Activated naive CD8-positive, alpha-beta T cell treated with anti-CD3 and anti-CD28 coated beads, Interleukin-2, amount 50 U/mL, for 24 hours (primary cell): ENCODE results near the gene VEGFC.

Experiments used
- ATAC-seq: fragments of 150-1000 bp; cut with Tn5 transposase; one replicate; pipeline ENCODE4 v1.10.0; 2021
- DNase-seq: peaks from one replicate; pipeline ENCODE4 v3.0.0; 2021
- H3K27ac Mint-ChIP-seq: one replicate; pipeline ENCODE4 v1.8.0; 2021; ENCODE audit warnings: mild to moderate bottlenecking, mixed read lengths
- H3K27me3 Mint-ChIP-seq: one replicate; pipeline ENCODE4 v1.8.0; 2021; ENCODE audit warnings: mixed read lengths
- H3K36me3 Mint-ChIP-seq: one replicate; pipeline ENCODE4 v1.8.0; 2021; ENCODE audit warnings: low read depth, mixed read lengths
- H3K4me1 Mint-ChIP-seq: one replicate; pipeline ENCODE4 v1.8.0; 2021; ENCODE audit warnings: mixed read lengths
- H3K4me3 Mint-ChIP-seq: one replicate; pipeline ENCODE4 v1.8.0; 2021; ENCODE audit warnings: mild to moderate bottlenecking, moderate library complexity, mixed read lengths
- H3K9me3 Mint-ChIP-seq: one replicate; pipeline ENCODE4 v1.8.0; 2021; ENCODE audit warnings: mixed read lengths

Gene VEGFC

DNA sequence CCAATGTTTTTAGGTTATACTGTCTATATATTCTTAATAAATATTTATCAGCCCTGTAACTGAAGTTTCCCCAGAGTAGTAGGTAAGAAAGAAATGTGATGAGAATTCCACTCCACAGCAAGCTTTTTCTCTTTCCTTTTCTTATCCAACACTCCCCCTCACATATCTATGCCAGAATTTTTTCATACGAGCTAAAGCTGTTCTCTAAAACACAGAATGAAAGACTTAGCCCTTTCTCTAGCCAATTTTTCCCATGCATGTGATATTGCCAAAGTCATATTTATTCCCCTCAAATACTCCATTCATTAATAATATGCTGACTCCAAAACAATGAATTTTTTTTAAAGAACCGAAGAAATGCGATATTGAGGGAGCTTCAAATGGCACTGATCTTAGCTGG lies 32.3 kb downstream of the VEGFC start:
- H3K27ac Mint-ChIP-seq = no peak overlapping the region
- peaks cover 2% of the 10 kb centered on the region for H3K27me3 Mint-ChIP-seq
- DNase-seq (no peak), ATAC-seq (no peak)
- H3K9me3 Mint-ChIP-seq = peaks cover 6% of the 10 kb centered on the region
- no peak overlapping the region for H3K4me3 Mint-ChIP-seq
- H3K4me1 Mint-ChIP-seq = no peaks in the 10 kb centered on the region
- H3K36me3 Mint-ChIP-seq = no peaks in the 10 kb centered on the region

GRCh38 chr4:176758731-176759130 lies 34.0 kb downstream of the VEGFC start:
- H3K4me3 Mint-ChIP-seq = no peak overlapping the region
- DNase-seq = no peak
- peaks cover 4% of the 10 kb centered on the region for H3K9me3 Mint-ChIP-seq
- peaks cover 2% of the 10 kb centered on the region for H3K27me3 Mint-ChIP-seq
- H3K4me1 Mint-ChIP-seq = no peaks in the 10 kb centered on the region
- H3K27ac Mint-ChIP-seq = no peak overlapping the region
- ATAC-seq = no peak
- no peaks in the 10 kb centered on the region for H3K36me3 Mint-ChIP-seq

GRCh38 chr4:176758323-176758722 lies 34.4 kb downstream of the VEGFC start:
- Mint-ChIP-seq H3K36me3 (no peaks in the 10 kb centered on the region), H3K4me1 (no peaks in the 10 kb centered on the region), H3K27me3 (peaks cover 2% of the 10 kb centered on the region), H3K9me3 (peaks cover 4% of the 10 kb centered on the region), H3K4me3 (no peak overlapping the region), H3K27ac (no peak overlapping the region)
- ATAC-seq = no peak
- no peak for DNase-seq

DNA sequence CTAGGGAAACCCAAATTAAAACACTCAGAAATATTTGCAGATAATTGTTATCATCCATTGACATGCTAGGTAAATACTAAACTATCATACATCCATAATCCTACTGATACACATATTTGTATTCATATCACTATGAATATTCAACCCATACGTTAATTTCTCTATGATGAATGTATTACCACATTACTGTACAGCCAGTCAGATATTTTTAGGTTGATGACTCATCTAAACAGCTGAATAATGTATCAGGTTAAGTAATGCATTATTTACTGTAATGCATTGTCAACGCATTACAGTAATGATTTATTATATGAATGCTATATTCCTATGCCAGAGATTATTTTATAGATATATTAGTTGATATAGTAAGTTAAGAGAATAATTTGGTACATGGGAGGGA lies 37.1 kb downstream of the VEGFC start:
- H3K27ac Mint-ChIP-seq = no peak overlapping the region
- DNase-seq (no peak), ATAC-seq (no peak)
- no peaks in the 10 kb centered on the region for H3K36me3 Mint-ChIP-seq
- no peak overlapping the region for H3K4me3 Mint-ChIP-seq
- H3K4me1 Mint-ChIP-seq = no peaks in the 10 kb centered on the region
- peaks cover 2% of the 10 kb centered on the region for H3K27me3 Mint-ChIP-seq
- peaks cover 8% of the 10 kb centered on the region for H3K9me3 Mint-ChIP-seq

DNA sequence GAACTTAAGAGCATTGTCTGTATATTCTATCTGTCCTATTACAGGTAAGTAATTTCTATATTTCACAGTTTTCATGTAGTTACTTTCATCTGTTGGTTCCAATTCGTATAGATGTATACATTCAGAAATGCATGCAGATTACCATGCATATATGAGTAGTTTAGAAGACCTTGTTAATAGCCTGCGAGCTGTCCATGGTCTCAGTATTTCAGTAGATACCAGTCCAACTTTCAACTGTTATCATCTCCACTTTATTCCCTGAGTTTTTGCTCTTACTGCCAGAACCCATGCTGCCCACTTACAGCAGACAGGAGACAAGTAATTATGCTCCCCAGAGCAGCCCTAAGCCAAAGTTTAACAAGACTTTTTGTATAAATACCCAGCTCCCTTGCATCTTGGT lies 37.7 kb downstream of the VEGFC start:
- peaks cover 8% of the 10 kb centered on the region for H3K9me3 Mint-ChIP-seq
- H3K27ac Mint-ChIP-seq = no peak overlapping the region
- no peak for DNase-seq
- H3K4me1 Mint-ChIP-seq = no peaks in the 10 kb centered on the region
- H3K36me3 Mint-ChIP-seq = no peaks in the 10 kb centered on the region
- H3K27me3 Mint-ChIP-seq = peaks cover 2% of the 10 kb centered on the region
- no peak for ATAC-seq
- H3K4me3 Mint-ChIP-seq = no peak overlapping the region

DNA sequence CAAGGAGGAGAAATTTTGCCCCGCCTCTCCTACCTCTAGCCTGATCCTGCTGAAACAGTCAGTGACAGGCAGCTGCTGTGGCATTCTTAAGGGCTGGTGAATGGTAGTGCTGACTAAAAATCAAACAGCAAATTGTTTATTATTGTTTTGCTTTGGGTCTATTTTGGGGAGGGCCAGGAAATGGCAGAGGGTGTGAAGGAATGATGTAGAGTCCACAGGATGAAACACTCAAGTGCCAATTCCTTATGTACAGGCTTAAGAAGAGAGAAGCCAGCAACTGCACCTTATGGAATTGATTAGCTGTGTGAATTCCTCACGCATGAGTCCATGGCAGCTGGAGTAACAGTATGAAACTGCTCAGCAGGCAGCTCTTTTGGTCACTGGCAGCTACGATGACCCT lies 39.7 kb downstream of the VEGFC start:
- no peak overlapping the region for H3K27ac Mint-ChIP-seq
- no peaks in the 10 kb centered on the region for H3K36me3 Mint-ChIP-seq
- DNase-seq = no peak
- H3K9me3 Mint-ChIP-seq = peaks cover 8% of the 10 kb centered on the region
- H3K4me1 Mint-ChIP-seq = no peaks in the 10 kb centered on the region
- no peaks in the 10 kb centered on the region for H3K27me3 Mint-ChIP-seq
- no peak overlapping the region for H3K4me3 Mint-ChIP-seq
- ATAC-seq = no peak

GRCh38 chr4:176752191-176752749 lies 40.5 kb downstream of the VEGFC start:
- no peak for DNase-seq
- ATAC-seq = no peak
- H3K4me1 Mint-ChIP-seq = no peaks in the 10 kb centered on the region
- no peak overlapping the region for H3K27ac Mint-ChIP-seq
- H3K4me3 Mint-ChIP-seq = no peak overlapping the region
- no peaks in the 10 kb centered on the region for H3K36me3 Mint-ChIP-seq
- H3K9me3 Mint-ChIP-seq = peaks cover 8% of the 10 kb centered on the region
- H3K27me3 Mint-ChIP-seq = no peaks in the 10 kb centered on the region

DNA sequence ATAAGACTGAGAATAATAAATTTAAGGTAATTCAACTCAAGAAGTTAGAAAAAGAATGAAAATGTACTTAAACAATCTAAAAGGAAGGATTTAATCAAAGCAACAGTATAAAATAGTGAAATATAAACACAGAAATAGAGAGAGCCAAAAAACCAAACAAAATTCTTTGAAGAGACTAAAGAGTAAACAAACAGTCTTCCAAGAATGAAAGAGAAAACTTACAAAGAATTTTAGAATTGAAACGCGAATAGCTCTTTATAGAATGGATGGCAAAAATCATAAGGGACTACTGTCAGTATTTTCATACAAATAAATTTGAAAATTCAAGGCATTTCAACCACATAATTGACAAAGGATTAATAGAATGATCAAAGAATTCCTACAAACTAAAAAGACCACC lies 41.7 kb downstream of the VEGFC start:
- no peaks in the 10 kb centered on the region for H3K4me1 Mint-ChIP-seq
- DNase-seq (no peak), ATAC-seq (no peak)
- H3K9me3 Mint-ChIP-seq = peaks cover 8% of the 10 kb centered on the region
- H3K4me3 Mint-ChIP-seq = no peak overlapping the region
- no peak overlapping the region for H3K27ac Mint-ChIP-seq
- no peaks in the 10 kb centered on the region for H3K27me3 Mint-ChIP-seq
- H3K36me3 Mint-ChIP-seq = no peaks in the 10 kb centered on the region

- DNase-seq (no peak), ATAC-seq (no peak)
- H3K36me3 Mint-ChIP-seq = no peaks in the 10 kb centered on the region
- no peak overlapping the region for H3K4me3 Mint-ChIP-seq
- H3K4me1 Mint-ChIP-seq = no peaks in the 10 kb centered on the region
- H3K27ac Mint-ChIP-seq = no peak overlapping the region
- no peaks in the 10 kb centered on the region for H3K9me3 Mint-ChIP-seq
- no peaks in the 10 kb centered on the region for H3K27me3 Mint-ChIP-seq
Observed at GRCh38 chr4:176746846-176747245, 45.9 kb downstream of the VEGFC start.

- H3K4me1 Mint-ChIP-seq = no peaks in the 10 kb centered on the region
- no peak for DNase-seq
- no peaks in the 10 kb centered on the region for H3K9me3 Mint-ChIP-seq
- no peaks in the 10 kb centered on the region for H3K36me3 Mint-ChIP-seq
- H3K4me3 Mint-ChIP-seq = no peak overlapping the region
- H3K27ac Mint-ChIP-seq = no peak overlapping the region
- no peak for ATAC-seq
- H3K27me3 Mint-ChIP-seq = no peaks in the 10 kb centered on the region
Observed at GRCh38 chr4:176745902-176746301, 46.8 kb downstream of the VEGFC start.

- Mint-ChIP-seq H3K27me3 (no peaks in the 10 kb centered on the region), H3K4me1 (no peaks in the 10 kb centered on the region), H3K27ac (no peak overlapping the region), H3K36me3 (no peaks in the 10 kb centered on the region), H3K4me3 (no peak overlapping the region), H3K9me3 (no peaks in the 10 kb centered on the region)
- ATAC-seq (no peak), DNase-seq (no peak)
Observed at GRCh38 chr4:176744091-176744490, 48.6 kb downstream of the VEGFC start.

- no peaks in the 10 kb centered on the region for H3K36me3 Mint-ChIP-seq
- H3K4me1 Mint-ChIP-seq = no peaks in the 10 kb centered on the region
- no peak overlapping the region for H3K27ac Mint-ChIP-seq
- no peaks in the 10 kb centered on the region for H3K27me3 Mint-ChIP-seq
- no peak for ATAC-seq
- H3K4me3 Mint-ChIP-seq = no peak overlapping the region
- H3K9me3 Mint-ChIP-seq = no peaks in the 10 kb centered on the region
- DNase-seq = no peak
Observed at GRCh38 chr4:176742211-176742610, 50.5 kb downstream of the VEGFC start.

DNA sequence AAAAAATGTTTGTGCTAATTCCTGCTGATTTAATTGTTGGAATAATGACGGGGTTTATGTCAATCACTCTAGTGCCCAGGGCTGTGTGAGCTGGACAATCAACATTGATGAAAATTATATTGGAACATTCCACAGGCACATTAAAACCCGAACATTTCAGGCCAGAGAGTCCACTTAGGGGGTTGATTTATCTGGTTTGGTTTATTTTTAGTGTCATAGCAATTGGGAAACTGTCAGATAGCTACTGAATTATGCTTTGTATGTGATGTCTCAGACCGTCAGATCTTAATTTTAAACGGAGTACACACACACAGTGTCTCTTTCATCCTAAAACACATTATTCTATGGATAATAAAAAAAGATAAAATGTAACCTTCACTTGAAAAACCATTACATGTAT lies 51.5 kb downstream of the VEGFC start:
- no peak overlapping the region for H3K4me3 Mint-ChIP-seq
- H3K27ac Mint-ChIP-seq = no peak overlapping the region
- DNase-seq = no peak
- H3K36me3 Mint-ChIP-seq = no peaks in the 10 kb centered on the region
- ATAC-seq = no peak
- no peaks in the 10 kb centered on the region for H3K4me1 Mint-ChIP-seq
- H3K27me3 Mint-ChIP-seq = no peaks in the 10 kb centered on the region
- H3K9me3 Mint-ChIP-seq = no peaks in the 10 kb centered on the region

GRCh38 chr4:176735300-176735699 lies 57.4 kb downstream of the VEGFC start:
- no peaks in the 10 kb centered on the region for H3K4me1 Mint-ChIP-seq
- H3K36me3 Mint-ChIP-seq = no peaks in the 10 kb centered on the region
- no peak for ATAC-seq
- H3K9me3 Mint-ChIP-seq = no peaks in the 10 kb centered on the region
- no peak overlapping the region for H3K27ac Mint-ChIP-seq
- no peak for DNase-seq
- no peak overlapping the region for H3K4me3 Mint-ChIP-seq
- H3K27me3 Mint-ChIP-seq = no peaks in the 10 kb centered on the region

DNA sequence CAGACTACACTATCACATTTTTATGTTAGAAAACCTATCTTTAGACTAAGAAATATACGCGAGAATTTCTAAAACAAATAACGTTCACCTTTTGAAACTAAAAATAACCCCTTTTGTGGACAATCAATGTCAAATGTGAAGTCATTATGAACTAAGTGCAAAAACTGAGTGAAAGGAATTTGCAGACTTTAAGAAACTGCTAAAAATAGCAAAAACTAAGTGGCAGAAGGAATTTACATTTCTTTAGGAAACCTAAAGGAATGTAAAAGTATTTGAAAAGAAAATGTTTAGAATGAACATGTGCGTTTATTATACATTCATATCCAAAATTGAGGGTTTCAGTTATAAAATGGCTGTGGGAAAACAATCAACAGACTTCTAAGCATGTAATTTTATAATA lies 58.3 kb downstream of the VEGFC start:
- ATAC-seq = no peak
- Mint-ChIP-seq H3K27me3 (no peaks in the 10 kb centered on the region), H3K4me3 (no peak overlapping the region), H3K9me3 (no peaks in the 10 kb centered on the region), H3K36me3 (no peaks in the 10 kb centered on the region), H3K27ac (no peak overlapping the region), H3K4me1 (no peaks in the 10 kb centered on the region)
- DNase-seq = no peak

- H3K4me3 Mint-ChIP-seq = no peak overlapping the region
- ATAC-seq = no peak
- no peak for DNase-seq
- H3K27ac Mint-ChIP-seq = no peak overlapping the region
- H3K9me3 Mint-ChIP-seq = no peaks in the 10 kb centered on the region
- no peaks in the 10 kb centered on the region for H3K27me3 Mint-ChIP-seq
- H3K4me1 Mint-ChIP-seq = no peaks in the 10 kb centered on the region
- H3K36me3 Mint-ChIP-seq = no peaks in the 10 kb centered on the region
Observed at GRCh38 chr4:176729489-176729888, 63.2 kb downstream of the VEGFC start.
